GM23338 (cell line): ENCODE data around the gene CFAP77. TPM values are rescaled to one million over a fixed set of nuclear protein-coding genes. Genes with fewer than 3 reads are reported as not detected.

Experiments
- ATAC-seq: fragments of 200-7000 bp; cut with Tn5 transposase; 3 replicates; pipeline ENCODE4 v1.9.1; 2020
- DNase-seq: peaks from one replicate; pipeline ENCODE4 v3.0.0-alpha.2; 2015; ENCODE audit warnings: low spot score
- H2AFZ ChIP-seq: fragments of 200-600 bp; sonication (generic); 2 replicates; pipeline ENCODE4 v1.8.0; 2016; ENCODE audit warnings: antibody characterized with exemption, mild to moderate bottlenecking, moderate library complexity
- H3F3A ChIP-seq: fragments of 200-600 bp; sonication (generic); replicated peaks from 2 replicates; pipeline ENCODE4 v1.8.0; 2017; ENCODE audit warnings: antibody characterized with exemption, mixed run types, low read depth
- H3K27ac ChIP-seq: fragments of 200-600 bp; sonication (generic); 2 replicates; pipeline ENCODE4 v1.6.1; 2016; ENCODE audit warnings: low read depth
- H3K27me3 ChIP-seq: fragments of 200-600 bp; sonication (generic); 2 replicates; pipeline ENCODE4 v1.8.0; 2016; ENCODE audit warnings: mild to moderate bottlenecking, mixed run types, moderate library complexity; ENCODE audit not compliant: insufficient read depth
- H3K36me3 ChIP-seq: fragments of 200-600 bp; sonication (generic); 2 replicates; pipeline ENCODE4 v1.8.0; 2016; ENCODE audit warnings: mild to moderate bottlenecking; ENCODE audit not compliant: insufficient read depth
- H3K4me1 ChIP-seq: fragments of 200-600 bp; sonication (generic); 2 replicates; pipeline ENCODE4 v1.8.0; 2016; ENCODE audit warnings: mild to moderate bottlenecking, moderate library complexity; ENCODE audit not compliant: insufficient read depth
- H3K4me2 ChIP-seq: fragments of 200-600 bp; sonication (generic); 2 replicates; pipeline ENCODE4 v1.7.1; 2017; ENCODE audit warnings: mixed run types
- H3K4me3 ChIP-seq: fragments of 200-600 bp; sonication (generic); 2 replicates; pipeline ENCODE4 v1.6.1; 2016; ENCODE audit warnings: mixed run types
- H3K79me2 ChIP-seq: fragments of 200-600 bp; sonication (generic); replicated peaks from 2 replicates; pipeline ENCODE4 v1.8.0; 2017; ENCODE audit warnings: mild to moderate bottlenecking; ENCODE audit not compliant: insufficient read depth
- H3K9me2 ChIP-seq: fragments of 200-600 bp; sonication (generic); 2 replicates; pipeline ENCODE4 v1.8.0; 2017; ENCODE audit not compliant: insufficient read depth
- H4K20me1 ChIP-seq: fragments of 200-600 bp; sonication (generic); replicated peaks from 2 replicates; pipeline ENCODE4 v1.8.0; 2017; ENCODE audit warnings: mild to moderate bottlenecking; ENCODE audit not compliant: insufficient read depth
- H3K27ac Mint-ChIP-seq: 2 replicates; pipeline ENCODE4 v1.8.0; 2020; ENCODE audit warnings: inconsistent platforms, mild to moderate bottlenecking, moderate library complexity, mixed read lengths
- H3K27me3 Mint-ChIP-seq: 3 replicates; pipeline ENCODE4 v1.8.0; 2022; ENCODE audit warnings: low read depth, mild to moderate bottlenecking, moderate library complexity, mixed read lengths, inconsistent platforms; ENCODE audit not compliant: insufficient read depth, poor library complexity
- H3K36me3 Mint-ChIP-seq: 3 replicates; pipeline ENCODE4 v1.8.0; 2021; ENCODE audit warnings: low read depth, mild to moderate bottlenecking, inconsistent platforms, moderate library complexity, mixed read lengths
- H3K4me1 Mint-ChIP-seq: 3 replicates; pipeline ENCODE4 v1.8.0; 2020; ENCODE audit warnings: mild to moderate bottlenecking, inconsistent platforms, mixed read lengths
- H3K4me3 Mint-ChIP-seq: 3 replicates; pipeline ENCODE4 v1.8.0; 2021; ENCODE audit warnings: moderate library complexity, mild to moderate bottlenecking, inconsistent platforms, mixed read lengths
- H3K9me3 Mint-ChIP-seq: 3 replicates; pipeline ENCODE4 v1.8.0; 2020; ENCODE audit warnings: moderate library complexity, mild to moderate bottlenecking, inconsistent platforms, mixed read lengths
- EZH2 ChIP-seq: fragments of 200-600 bp; sonication (generic); IDR thresholded peaks from one replicate; pipeline ENCODE4 v1.8.0; 2017; ENCODE audit warnings: antibody characterized with exemption, mild to moderate bottlenecking, low read depth; ENCODE audit not compliant: unreplicated experiment
- EZH2phosphoT487 ChIP-seq: fragments of 200-600 bp; sonication (generic); IDR thresholded peaks from one replicate; pipeline ENCODE4 v1.8.1; 2018; ENCODE audit warnings: antibody characterized with exemption; ENCODE audit not compliant: unreplicated experiment
- JUNB ChIP-seq: IDR thresholded peaks from one replicate; pipeline ENCODE4 v1.6.1; 2016; ENCODE audit warnings: antibody characterized with exemption; ENCODE audit not compliant: unreplicated experiment
- NANOG ChIP-seq: IDR thresholded peaks from 2 replicates; pipeline ENCODE4 v1.6.1; 2016; ENCODE audit warnings: antibody characterized with exemption, borderline replicate concordance
- POLR2AphosphoS5 ChIP-seq: IDR thresholded peaks from 2 replicates; pipeline ENCODE4 v1.6.1; 2016; ENCODE audit warnings: antibody characterized with exemption, low read depth
- STAT1 ChIP-seq: IDR thresholded peaks from one replicate; pipeline ENCODE4 v1.6.1; 2016; ENCODE audit warnings: antibody characterized with exemption; ENCODE audit not compliant: unreplicated experiment
- ZNF114 ChIP-seq: fragments of 250-450 bp; sonication (Bioruptor Pico); IDR thresholded peaks from 2 replicates; pipeline ENCODE4 v1.5.0; 2020; ENCODE audit warnings: mild to moderate bottlenecking, moderate library complexity
- ZNF331 ChIP-seq: fragments of 250-450 bp; sonication (Bioruptor Pico); IDR thresholded peaks from 2 replicates; pipeline ENCODE4 v1.5.0; 2020; ENCODE audit warnings: low read depth, mild to moderate bottlenecking, moderate library complexity
- polyA plus RNA-seq: library from polyadenylated mRNA; unstranded; fragments of >200 nt; fragmentation: Nextera tagmentation; extraction: Ambion mirVana; gene quantifications from 2 replicates; pipeline ENCODE4 v1.2.1, GENCODE V29; 2016
- total RNA-seq: library from RNA; depleted of rRNA; stranded (reverse); fragments of >200 nt; shearing (Covaris generic); gene quantifications from 2 replicates; pipeline ENCODE4 v1.2.3, GENCODE V29; 2014
- TF ChIP-seq, protein P1 (sequence below): IDR thresholded peaks from 2 replicates; pipeline ENCODE4 v1.6.1; 2016; ENCODE audit warnings: antibody characterized with exemption
- TF ChIP-seq, protein P2 (sequence below): fragments of 250-450 bp; sonication (Bioruptor Pico); IDR thresholded peaks from 2 replicates; pipeline ENCODE4 v1.5.0; 2020; ENCODE audit warnings: mild to moderate bottlenecking, moderate library complexity
- TF ChIP-seq, protein P3 (sequence below): IDR thresholded peaks from one replicate; pipeline ENCODE4 v1.6.1; 2018; ENCODE audit warnings: antibody characterized with exemption; ENCODE audit not compliant: unreplicated experiment

CFAP77 gene
- total and polyA plus RNA-seq, 2 experiments from 2014 or later, result 0.97 to 1.3 TPM

DNA sequence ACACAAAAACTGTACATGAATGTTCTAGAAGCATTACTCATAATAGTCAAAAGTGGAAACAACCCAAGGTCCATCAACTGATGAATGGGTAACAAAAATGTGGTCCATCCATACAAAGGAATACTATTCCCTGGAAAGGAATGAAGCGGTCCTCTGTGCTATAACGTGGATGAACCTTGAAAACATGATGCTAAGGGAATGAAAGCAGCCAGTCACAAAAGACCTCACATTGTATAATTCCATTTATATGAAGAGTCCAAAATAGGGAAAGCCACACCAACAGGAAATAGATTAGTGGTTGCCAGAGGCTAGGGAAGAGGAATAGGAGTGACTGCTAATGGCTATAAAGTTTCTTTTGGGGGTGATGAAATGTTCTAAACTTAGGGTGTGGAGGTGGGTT is 149.7 kb downstream of the CFAP77 start:
- no peaks in the 10 kb centered on the region for H3K36me3 ChIP-seq
- H3K4me1 Mint-ChIP-seq, result peaks cover 17% of the 10 kb centered on the region
- H3K27ac Mint-ChIP-seq, result no peak overlapping the region
- H3K9me2 ChIP-seq, result no peaks in the 10 kb centered on the region
- no peaks in the 10 kb centered on the region for H3K79me2 ChIP-seq
- ATAC-seq (no peak), DNase-seq (no peak)
- H3K4me2 ChIP-seq, result no peak overlapping the region
- H3K9me3 Mint-ChIP-seq, result peaks cover 12% of the 10 kb centered on the region
- H3K36me3 Mint-ChIP-seq, result peaks cover 5% of the 10 kb centered on the region
- no peak overlapping the region for H3K27ac ChIP-seq
- no peak overlapping the region for H3K4me3 Mint-ChIP-seq
- H3K27me3 Mint-ChIP-seq, result peaks cover 3% of the 10 kb centered on the region
- H2AFZ ChIP-seq, result no peak overlapping the region
- no peaks in the 10 kb centered on the region for H3F3A ChIP-seq
- TF ChIP-seq, protein P1, sequence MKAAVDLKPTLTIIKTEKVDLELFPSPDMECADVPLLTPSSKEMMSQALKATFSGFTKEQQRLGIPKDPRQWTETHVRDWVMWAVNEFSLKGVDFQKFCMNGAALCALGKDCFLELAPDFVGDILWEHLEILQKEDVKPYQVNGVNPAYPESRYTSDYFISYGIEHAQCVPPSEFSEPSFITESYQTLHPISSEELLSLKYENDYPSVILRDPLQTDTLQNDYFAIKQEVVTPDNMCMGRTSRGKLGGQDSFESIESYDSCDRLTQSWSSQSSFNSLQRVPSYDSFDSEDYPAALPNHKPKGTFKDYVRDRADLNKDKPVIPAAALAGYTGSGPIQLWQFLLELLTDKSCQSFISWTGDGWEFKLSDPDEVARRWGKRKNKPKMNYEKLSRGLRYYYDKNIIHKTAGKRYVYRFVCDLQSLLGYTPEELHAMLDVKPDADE, result no peak
- H3K4me3 ChIP-seq, result no peak overlapping the region
- H4K20me1 ChIP-seq, result no peaks in the 10 kb centered on the region
- H3K27me3 ChIP-seq, result no peaks in the 10 kb centered on the region
- H3K4me1 ChIP-seq, result peaks cover 9% of the 10 kb centered on the region; the same call in 1 of the 2 replicates

DNA sequence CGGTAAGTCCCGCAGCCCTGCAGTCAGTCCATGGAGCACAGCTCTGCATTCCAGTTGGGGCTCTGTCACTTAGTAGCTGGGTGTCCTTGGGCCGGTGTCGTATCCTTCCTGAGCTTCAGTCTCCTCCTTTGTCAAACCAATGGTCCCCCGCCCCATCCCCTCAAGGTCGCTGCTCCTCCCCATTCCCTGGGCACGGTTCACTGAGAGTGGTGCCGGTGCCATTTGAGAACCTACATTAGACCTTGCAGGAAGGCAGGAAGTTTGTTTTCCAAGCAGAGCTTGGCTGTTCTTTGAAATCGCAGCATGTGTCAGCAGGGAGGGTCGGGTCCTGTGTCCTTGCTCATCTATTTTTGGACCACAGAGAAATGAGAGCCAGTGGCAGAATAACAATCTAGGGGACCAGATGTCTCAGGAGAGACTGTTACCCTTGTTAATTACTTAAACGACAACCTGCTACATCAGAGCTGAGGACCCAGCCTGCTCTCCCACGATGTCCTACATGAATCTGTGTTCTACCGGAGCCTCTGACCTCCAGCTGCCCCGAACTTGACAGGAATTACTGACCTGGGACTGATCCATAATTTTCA is 150.7 kb downstream of the CFAP77 start:
- H3K27me3 ChIP-seq, result no peaks in the 10 kb centered on the region
- no peak overlapping the region for H3K4me2 ChIP-seq
- H2AFZ ChIP-seq, result no peak overlapping the region
- H3K27ac Mint-ChIP-seq, result no peak overlapping the region
- H3K9me2 ChIP-seq, result no peaks in the 10 kb centered on the region
- peaks cover 12% of the 10 kb centered on the region for H3K9me3 Mint-ChIP-seq
- H3K4me3 Mint-ChIP-seq, result no peak overlapping the region
- H3K36me3 ChIP-seq, result no peaks in the 10 kb centered on the region
- H3K27me3 Mint-ChIP-seq, result peaks cover 7% of the 10 kb centered on the region
- H3K27ac ChIP-seq, result no peak overlapping the region
- H3K4me3 ChIP-seq, result no peak overlapping the region
- peaks cover 5% of the 10 kb centered on the region for H3K36me3 Mint-ChIP-seq
- H4K20me1 ChIP-seq, result no peaks in the 10 kb centered on the region
- H3K79me2 ChIP-seq, result no peaks in the 10 kb centered on the region
- peaks cover 9% of the 10 kb centered on the region; the same call in 1 of the 2 replicates for H3K4me1 ChIP-seq
- no peak for ATAC-seq
- H3F3A ChIP-seq, result no peaks in the 10 kb centered on the region
- DNase-seq, result no peak
- H3K4me1 Mint-ChIP-seq, result peaks cover 15% of the 10 kb centered on the region
- TF ChIP-seq NANOG (no peak), EZH2phosphoT487 (no peak), JUNB (no peak), STAT1 (no peak), POLR2AphosphoS5 (no peak), EZH2 (no peak), ZNF331 (CRISPR knock-in tag) (no peak), ZNF114 (CRISPR knock-in tag) (no peak)
- TF ChIP-seq, protein P2, sequence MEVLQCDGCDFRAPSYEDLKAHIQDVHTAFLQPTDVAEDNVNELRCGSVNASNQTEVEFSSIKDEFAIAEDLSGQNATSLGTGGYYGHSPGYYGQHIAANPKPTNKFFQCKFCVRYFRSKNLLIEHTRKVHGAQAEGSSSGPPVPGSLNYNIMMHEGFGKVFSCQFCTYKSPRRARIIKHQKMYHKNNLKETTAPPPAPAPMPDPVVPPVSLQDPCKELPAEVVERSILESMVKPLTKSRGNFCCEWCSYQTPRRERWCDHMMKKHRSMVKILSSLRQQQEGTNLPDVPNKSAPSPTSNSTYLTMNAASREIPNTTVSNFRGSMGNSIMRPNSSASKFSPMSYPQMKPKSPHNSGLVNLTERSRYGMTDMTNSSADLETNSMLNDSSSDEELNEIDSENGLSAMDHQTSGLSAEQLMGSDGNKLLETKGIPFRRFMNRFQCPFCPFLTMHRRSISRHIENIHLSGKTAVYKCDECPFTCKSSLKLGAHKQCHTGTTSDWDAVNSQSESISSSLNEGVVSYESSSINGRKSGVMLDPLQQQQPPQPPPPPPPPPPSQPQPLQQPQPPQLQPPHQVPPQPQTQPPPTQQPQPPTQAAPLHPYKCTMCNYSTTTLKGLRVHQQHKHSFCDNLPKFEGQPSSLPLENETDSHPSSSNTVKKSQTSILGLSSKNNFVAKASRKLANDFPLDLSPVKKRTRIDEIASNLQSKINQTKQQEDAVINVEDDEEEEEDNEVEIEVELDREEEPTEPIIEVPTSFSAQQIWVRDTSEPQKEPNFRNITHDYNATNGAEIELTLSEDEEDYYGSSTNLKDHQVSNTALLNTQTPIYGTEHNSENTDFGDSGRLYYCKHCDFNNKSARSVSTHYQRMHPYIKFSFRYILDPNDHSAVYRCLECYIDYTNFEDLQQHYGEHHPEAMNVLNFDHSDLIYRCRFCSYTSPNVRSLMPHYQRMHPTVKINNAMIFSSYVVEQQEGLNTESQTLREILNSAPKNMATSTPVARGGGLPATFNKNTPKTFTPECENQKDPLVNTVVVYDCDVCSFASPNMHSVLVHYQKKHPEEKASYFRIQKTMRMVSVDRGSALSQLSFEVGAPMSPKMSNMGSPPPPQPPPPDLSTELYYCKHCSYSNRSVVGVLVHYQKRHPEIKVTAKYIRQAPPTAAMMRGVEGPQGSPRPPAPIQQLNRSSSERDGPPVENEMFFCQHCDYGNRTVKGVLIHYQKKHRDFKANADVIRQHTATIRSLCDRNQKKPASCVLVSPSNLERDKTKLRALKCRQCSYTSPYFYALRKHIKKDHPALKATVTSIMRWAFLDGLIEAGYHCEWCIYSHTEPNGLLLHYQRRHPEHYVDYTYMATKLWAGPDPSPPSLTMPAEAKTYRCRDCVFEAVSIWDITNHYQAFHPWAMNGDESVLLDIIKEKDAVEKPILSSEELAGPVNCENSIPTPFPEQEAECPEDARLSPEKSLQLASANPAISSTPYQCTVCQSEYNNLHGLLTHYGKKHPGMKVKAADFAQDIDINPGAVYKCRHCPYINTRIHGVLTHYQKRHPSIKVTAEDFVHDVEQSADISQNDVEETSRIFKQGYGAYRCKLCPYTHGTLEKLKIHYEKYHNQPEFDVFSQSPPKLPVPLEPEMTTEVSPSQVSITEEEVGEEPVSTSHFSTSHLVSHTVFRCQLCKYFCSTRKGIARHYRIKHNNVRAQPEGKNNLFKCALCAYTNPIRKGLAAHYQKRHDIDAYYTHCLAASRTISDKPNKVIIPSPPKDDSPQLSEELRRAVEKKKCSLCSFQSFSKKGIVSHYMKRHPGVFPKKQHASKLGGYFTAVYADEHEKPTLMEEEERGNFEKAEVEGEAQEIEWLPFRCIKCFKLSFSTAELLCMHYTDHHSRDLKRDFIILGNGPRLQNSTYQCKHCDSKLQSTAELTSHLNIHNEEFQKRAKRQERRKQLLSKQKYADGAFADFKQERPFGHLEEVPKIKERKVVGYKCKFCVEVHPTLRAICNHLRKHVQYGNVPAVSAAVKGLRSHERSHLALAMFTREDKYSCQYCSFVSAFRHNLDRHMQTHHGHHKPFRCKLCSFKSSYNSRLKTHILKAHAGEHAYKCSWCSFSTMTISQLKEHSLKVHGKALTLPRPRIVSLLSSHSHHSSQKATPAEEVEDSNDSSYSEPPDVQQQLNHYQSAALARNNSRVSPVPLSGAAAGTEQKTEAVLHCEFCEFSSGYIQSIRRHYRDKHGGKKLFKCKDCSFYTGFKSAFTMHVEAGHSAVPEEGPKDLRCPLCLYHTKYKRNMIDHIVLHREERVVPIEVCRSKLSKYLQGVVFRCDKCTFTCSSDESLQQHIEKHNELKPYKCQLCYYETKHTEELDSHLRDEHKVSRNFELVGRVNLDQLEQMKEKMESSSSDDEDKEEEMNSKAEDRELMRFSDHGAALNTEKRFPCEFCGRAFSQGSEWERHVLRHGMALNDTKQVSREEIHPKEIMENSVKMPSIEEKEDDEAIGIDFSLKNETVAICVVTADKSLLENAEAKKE (CRISPR knock-in tag), result no peak
- TF ChIP-seq, protein P3, sequence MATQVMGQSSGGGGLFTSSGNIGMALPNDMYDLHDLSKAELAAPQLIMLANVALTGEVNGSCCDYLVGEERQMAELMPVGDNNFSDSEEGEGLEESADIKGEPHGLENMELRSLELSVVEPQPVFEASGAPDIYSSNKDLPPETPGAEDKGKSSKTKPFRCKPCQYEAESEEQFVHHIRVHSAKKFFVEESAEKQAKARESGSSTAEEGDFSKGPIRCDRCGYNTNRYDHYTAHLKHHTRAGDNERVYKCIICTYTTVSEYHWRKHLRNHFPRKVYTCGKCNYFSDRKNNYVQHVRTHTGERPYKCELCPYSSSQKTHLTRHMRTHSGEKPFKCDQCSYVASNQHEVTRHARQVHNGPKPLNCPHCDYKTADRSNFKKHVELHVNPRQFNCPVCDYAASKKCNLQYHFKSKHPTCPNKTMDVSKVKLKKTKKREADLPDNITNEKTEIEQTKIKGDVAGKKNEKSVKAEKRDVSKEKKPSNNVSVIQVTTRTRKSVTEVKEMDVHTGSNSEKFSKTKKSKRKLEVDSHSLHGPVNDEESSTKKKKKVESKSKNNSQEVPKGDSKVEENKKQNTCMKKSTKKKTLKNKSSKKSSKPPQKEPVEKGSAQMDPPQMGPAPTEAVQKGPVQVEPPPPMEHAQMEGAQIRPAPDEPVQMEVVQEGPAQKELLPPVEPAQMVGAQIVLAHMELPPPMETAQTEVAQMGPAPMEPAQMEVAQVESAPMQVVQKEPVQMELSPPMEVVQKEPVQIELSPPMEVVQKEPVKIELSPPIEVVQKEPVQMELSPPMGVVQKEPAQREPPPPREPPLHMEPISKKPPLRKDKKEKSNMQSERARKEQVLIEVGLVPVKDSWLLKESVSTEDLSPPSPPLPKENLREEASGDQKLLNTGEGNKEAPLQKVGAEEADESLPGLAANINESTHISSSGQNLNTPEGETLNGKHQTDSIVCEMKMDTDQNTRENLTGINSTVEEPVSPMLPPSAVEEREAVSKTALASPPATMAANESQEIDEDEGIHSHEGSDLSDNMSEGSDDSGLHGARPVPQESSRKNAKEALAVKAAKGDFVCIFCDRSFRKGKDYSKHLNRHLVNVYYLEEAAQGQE, result no peak
